SKM-1 (cell line): ENCODE measurements around the gene ASCC3.
"Not testable (repeated sequence)": the region's sequence is repeated elsewhere in the genome, so short reads cannot be mapped to it uniquely, and the experiment has no call there.

ENCODE experiments used
- DNase-seq: peaks from one replicate; lab custom pipeline; 2025; ENCODE audit not compliant: unreplicated experiment; lab: John Stamatoyannopoulos, UW

The ASCC3 gene

DNA sequence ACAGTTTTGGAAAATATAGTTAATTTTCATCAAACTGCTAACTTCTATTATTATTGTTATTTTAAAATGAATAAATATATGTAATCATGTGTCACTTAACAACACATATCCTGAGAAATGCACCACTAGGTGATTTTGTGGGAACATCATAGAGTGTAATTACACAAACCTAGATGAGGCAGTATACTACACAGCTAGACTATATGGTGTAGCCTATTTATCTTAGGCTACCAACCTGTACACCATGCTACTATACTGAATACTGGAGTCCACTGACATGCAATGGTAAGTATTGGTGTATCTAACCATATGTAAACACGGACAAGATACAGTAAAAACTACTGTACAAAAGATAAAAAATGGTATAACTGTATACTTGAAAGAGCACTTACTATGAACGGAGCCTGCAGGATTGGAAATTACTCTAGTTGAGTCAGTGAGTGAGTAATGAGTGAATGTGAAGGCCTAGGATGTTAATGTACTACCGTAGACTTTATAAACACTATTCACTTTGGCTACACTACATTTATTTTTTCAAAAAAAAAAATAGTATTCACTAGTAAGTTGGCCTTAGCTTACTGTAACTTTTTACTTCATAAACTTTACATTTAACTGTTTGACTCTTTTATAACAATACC, 72.4 kb downstream of the ASCC3 start:
- DNase-seq: no peak

DNA sequence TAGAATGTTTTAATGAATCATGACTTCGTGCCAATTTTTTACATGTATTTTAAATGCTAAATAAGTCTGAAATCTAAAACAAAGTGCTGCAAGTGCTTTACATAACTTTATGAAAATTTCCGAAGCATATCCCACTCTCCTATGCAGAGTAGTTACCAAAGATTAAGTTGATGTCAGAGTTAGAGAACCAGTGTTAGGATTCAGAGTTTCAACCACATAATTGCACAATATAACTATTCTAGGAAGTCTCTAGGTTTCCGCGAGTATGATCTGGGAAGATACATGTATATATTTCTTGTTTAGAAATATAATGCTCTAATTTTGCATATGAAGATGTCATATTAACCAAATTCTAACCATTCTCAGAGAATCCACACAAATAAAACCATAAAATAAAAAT, 74.8 kb downstream of the ASCC3 start:
- DNase-seq: no peak

DNA sequence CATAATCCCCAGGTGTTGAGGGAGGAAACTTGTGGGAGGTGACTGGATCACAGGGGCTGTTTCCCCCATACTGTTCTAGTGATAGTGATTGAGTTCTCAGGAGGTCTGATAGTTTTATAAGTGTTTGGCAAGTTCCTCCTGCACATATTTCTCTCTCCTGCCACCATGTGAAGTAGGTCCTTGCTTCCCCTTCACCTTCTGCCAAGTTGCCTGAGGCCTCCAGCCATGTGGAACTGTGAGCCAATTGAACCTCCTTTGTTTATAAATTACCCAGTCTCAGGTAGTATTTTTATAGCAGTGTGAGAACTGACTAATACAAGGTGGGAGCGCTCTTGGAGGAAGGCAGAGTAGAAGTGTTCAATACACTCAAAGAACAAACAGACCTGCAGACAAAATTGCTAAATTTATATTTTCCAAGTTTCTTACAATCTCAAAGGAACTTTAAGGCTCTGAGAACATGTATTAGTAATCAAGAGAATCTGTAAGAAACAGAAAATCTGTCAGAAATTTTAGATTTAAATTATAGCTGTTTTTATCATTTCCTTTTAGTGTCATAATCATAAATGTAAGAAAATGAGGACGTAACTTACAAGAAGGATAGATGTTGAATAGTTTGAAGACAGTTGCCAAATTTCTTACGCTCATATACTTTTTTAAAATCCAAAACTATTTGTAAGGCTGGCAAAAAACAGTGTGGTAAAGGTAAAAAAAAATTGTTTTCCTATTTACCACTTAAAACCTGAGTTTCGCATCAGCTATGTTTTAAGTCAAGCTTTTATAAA, 77.7 kb downstream of the ASCC3 start:
- DNase-seq: no peak

DNA sequence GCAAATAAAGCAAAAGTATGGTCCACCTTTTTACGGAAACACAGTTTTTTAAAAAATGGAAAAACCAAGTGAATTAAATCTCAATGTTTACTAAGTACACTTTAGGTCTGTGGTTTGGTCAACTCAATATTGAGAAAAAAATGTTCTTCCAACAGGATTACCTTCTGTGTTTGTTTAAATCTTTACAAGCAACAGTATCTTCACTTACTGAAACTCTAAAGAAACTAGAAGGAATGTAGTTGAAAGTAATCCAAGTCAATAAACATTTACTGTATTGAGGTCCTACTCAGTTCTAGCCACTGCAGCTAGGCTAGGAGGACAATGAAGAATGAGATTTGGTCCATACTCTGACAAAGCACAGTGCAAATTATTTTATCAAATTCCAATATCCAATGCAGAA, 80.1 kb downstream of the ASCC3 start:
- DNase-seq: no peak

DNA sequence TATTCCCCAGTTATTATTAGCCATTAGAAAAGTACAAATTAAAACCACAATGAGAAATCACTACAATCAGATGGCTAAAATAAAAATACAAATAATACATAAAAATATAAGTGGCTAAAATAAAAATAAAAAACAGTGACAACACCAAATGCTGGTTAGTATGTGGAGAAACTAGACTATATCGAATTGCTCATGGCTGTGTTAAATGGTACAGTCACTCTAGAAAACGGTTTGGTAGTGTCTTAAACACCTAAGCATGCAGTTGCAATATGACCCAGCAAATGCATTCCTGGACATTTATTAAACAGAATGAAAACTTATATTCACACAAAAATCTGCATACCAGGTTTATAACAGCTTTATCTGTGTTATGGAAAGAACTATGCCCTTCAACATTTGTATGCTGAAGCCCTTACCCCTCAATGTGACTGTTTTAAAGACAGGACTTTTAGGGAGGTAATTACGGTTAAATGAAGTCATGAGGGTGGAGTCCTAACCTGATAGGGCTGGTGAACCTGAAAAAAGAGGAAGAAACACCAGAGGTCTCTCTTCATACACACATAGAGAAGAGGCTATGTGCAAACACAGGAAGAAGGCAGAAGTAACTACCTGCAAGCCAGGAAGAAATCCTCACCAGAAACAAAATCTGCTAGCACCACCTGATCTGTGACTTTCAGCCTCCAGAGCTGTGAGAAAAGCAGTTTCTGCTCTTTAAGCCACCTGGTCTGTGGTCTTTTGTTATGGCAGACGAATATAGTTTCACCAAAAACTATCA, 84.9 kb downstream of the ASCC3 start:
- DNase-seq: peak; percentile 55

DNA sequence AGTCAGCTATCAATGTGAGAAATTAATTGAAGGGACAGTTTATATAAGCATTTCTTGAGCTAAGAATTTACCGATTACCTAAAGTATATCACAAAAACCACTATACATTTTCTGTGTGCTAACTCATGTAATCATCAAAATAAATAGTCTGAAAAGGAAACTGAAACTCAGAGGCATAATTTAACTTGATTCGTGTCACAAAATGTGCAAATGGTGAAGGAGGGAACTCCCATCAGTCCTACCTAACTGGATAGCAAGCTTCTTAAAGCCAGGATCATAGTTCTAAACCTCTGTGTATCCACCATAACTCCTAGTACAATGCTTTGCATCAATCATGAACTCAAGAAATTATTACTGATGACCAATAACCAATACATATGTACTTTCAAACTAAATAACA, 91.0 kb downstream of the ASCC3 start:
- DNase-seq: no peak

DNA sequence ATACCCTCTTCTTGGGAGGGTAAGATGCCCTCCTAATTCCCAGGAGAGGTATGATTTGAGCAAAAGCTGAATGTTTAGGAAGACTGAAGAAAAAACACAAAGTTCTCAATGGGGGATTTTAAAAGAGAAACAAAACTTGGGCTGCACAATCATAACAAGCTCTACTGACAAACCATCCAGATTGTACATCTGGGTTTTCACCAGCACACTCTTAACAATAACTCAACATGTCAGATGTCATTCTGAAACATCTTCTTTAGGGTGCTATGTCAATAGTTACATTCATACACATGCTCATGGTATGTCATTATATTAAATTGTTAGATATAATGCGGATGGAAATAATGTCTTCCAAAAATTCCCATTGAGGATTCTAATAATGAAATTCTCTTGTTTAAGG, 95.1 kb downstream of the ASCC3 start:
- no peak for DNase-seq

DNA sequence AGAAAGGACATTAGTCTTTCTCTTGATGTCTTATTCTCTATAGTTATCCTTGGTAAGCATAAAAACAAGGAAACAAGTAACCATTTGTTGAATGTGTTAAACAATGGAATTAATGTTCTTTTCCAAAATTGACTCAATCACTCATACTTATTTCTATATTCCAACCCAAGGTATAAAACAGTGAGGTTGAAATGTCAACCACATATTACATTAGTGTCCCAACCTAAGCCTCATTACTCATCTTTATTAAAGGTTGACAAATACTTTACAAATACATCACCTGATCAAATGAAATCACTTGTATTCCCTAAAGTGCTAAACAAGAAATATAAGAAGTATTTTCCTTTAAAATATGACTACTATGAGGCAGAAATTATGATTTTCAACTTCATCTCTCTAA, 100.5 kb downstream of the ASCC3 start:
- no peak for DNase-seq

DNA sequence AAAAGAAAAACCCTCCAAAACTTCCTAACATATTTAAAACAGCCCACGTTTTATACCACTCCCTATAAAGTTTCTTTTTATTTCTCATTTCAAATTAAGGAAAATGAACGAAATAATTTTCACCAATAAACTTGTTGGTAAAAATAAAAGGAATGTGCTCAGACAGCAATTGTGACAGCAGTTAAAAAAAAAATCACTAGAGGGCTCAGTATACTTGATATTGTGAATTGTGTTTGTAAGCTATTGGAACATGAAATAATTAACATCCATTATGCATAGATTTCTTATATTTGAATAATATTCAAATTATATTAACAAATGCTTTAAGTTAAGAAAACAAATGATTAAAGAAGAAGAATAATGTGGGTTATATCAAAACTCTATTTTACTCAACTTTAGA, 105.5 kb downstream of the ASCC3 start:
- no peak for DNase-seq

DNA sequence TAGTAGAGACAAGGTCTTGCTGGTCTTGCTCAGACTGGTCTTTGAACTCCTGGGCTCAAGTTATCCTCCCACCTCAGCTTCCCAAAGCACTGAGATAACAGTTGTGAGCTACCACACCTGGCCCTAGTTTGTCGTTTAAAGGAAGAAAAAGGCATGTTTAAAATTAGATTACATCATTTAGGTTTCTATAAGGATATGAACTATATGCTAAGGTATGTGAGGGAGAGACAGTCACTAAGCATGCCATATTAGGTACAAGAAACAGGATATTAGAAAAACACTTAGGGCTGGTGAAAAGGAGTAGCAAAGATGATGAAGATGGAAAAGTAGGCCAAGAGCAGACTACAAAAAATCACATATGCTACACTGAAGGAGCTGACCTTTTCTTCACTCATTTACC, 106.4 kb downstream of the ASCC3 start:
- no peak for DNase-seq

DNA sequence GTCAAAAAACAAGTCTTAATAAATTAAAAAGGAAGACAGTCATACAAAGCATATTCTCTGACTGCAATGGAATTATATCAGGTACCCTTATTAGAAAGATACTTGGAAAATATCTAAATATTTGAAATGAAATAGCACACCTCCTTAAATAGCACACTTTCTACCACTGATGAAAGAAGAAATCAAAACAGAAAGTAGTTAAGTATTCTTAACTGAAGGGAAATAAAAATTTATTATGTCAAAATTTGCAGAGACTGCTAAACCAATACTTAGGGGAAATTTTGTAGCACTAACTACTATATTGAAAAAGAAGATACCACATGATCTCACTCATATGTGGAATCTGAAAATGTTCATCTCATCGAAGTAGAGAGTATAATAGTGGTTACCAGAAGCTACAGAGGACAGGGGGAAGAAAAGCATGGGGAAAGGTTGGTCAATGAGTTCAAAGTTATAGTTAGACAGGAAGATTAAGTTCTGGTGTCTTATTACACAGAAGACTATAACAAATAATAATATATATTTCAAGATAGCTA, 112.2 kb downstream of the ASCC3 start:
- DNase-seq: no peak

DNA sequence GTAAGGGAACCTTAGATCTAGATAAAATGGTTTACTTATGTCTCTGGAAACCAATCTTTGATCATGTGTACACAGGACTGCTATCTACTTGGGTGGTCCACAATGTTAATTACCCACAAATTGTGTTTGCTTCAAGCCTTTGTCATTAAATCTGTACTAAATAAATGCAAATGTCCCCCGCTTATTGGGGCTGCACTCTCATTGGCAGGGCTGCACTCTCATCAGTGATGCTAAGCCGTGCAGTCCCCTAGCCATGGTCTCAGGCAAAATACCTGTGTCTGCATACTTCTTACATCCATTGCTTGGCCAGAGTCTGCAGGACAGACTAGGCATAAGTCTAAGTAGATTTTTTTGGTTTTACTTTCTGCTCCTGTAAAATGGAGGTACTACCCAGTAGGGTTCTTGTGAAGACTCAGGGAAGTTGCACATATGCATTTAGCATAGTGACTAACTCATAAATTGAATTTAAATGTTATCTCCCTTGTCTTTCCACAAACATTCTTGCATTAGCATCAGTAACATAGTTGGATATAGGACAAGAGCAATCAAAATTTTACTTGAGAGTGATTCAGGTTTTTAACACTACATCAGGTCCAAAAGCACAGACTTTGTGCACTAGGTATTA, 117.4 kb downstream of the ASCC3 start:
- no peak for DNase-seq

DNA sequence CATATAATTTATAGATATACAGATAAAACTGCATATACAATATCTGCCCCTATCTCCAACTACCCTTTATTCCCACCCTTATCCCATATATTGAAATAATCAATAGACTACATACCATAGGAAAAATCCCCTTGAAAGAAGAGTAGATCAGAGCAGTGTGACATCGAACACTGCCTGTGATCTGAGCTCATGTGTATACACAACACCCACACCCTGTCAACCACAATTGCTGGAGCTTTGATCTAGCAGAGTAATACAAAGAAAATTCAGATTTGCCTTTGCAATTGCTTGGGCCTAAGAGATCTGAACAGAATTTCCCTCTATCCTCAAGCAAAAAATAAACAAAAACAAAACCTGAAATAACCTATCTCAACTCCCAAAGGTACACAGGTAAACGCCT, 119.3 kb downstream of the ASCC3 start:
- no peak for DNase-seq

DNA sequence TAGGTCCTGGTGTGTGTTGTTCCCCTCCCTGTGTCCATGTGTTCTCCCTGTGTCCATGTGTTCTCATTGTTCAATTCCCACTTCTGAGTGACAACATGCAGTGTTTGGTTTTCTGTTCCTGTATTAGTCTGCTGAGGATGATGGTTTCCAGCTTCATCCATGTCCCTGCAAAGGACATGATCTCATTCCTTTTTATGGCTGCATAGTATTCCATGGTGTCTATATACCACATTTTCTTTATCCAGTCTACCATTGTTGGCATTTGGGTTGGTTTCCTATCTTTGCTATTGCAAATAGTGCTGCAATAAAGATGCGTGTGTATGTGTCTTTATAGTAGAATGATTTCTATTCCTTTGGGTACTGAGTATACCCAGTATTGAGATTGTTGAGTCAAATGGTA, 122.7 kb downstream of the ASCC3 start:
- not testable (repeated sequence) for DNase-seq

DNA sequence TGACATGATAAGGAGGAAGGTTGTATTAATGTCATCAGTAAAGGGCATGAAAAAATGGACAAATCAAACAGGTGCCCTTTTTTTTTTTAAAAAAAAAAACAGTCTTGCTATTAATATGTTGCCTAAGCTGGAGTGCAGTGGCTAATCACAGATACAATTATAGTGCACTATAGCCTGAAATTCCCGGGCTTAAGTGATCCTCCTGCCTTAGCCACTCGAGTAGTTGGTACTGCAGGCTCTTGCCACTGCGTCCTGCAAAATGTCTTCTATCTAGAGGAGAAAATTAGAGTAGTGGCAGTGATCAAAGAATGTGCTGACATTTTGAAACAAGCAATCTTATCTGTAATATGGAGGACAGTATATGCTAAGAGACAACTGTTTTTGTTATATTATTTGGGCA, 127.7 kb downstream of the ASCC3 start:
- no peak for DNase-seq

DNA sequence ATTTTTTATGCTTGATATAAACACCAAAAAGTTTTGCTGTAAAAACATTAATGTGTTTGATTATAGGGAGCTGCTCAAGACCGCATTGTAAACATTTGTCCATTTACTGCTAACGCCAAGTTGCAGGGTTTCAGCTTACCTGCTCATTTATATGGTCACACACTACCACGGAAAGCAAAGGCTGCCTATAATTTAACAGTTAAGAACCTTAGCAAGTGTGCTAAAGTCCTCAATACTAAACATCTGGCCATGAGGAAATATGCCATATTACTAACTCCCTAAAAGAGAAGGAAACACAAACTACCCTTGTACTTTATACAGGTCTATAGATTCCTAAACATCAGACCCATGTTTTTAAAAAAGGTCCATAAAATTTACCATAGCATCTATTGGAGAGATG, 129.5 kb downstream of the ASCC3 start:
- no peak for DNase-seq

DNA sequence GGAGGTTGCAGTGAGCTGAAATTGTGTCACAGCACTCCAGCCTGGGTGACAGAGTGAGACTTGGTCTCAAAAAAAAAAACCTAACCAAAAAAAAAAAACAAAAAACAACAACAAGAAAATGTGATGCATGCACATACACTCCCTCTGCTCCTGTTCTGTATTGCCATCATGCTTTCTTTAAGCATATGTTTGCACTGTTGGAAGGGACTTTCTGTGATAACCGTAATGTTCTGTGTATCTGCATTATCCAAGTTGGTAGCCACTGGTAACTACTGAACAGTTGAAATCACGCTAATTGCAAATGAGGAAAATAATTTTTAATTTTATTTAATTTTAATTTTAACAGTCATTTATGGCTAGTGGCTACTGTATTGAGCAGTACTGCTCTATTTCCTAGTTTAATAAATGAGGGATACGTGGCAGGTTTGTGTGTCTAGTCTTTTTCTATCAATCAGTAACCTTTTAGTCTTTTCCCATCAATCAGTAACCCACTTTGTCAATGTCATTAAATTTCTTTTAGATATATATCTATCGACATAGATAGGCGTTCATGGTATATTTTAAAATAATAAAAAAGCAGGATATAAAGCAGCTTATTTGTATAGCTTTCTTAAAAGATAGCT, 135.6 kb downstream of the ASCC3 start:
- DNase-seq: no peak

DNA sequence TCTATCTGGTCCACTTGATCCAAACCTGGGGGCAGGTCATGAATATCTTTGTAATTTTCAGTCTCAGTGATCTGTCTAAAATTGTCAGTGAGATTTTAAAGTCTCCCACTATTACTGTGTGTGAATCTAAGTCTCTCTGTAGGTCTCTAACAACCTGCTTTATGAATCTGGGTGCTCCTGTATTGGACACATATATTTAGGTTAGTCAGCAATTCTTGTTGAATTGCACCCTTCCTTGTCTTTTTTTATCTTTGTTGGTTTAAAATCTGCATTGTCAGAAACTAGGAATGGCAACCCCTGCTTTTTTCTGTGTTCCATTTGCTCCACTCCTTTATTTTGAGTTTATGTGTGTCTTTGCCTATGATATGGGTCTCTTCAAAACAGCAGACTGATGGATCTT, 140.7 kb downstream of the ASCC3 start:
- no peak for DNase-seq

DNA sequence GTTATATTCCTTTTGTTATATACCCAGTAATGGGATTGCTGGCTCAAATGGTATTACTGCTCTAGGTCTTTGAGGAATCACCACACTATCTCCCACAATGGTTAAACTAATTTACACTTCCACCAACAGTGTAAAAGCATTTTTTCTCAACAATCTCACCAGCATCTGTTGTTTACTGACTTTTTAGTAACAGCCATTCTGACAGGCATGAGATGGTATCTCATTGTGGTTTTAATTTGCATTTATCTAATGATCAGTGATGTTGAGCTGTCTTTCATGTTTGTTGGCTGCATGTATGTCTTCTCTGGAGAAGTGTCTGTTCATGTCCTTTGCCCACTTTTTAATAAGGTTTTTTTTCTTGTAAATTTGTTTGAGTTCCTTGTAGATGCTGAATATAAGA, 143.4 kb downstream of the ASCC3 start:
- not testable (repeated sequence) for DNase-seq

DNA sequence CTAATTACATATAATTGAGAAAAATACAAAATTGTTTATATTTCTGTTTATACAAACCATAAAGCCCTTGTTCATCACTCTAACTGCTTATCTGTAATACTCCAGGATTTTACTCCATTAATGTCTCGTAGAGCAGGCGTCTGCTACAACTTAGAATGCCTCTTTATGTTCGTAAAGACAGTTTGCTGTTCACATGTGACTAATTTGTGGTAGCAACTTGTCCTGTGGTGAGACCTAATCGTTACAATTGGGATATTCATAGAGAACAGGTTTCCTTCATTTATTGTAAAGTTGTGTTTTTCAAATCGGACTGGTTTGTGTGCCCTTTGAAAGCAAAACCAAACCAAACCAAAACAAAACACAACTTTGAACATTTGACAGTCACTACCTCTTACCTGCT, 149.7 kb downstream of the ASCC3 start:
- DNase-seq: no peak
